PC-3 (cell line): ENCODE measurements around the gene MAK. TPM values are rescaled to one million over a fixed set of nuclear protein-coding genes. Genes with fewer than 3 reads are reported as not detected.

Source experiments
- ATAC-seq: fragments of 200-7000 bp; cut with Tn5 transposase; 2 replicates; pipeline ENCODE4 v1.9.1; 2020; ENCODE audit warnings: mild to moderate bottlenecking, moderate library complexity
- BruUV-seq: library from RNA; stranded (reverse); fragments of 400-500 nt; replicated peaks from 2 replicates; lab custom pipeline; 2021; lab: Mats Ljungman, UMichigan
- CTCF ChIA-PET: fragments of 300-600 bp; sonication (Branson Sonifier 250); formaldehyde crosslinking; loops from one replicate; lab custom pipeline; 2022; ENCODE audit warnings: antibody characterized with exemption; lab: Charles Lee
- POLR2A ChIA-PET: fragments of 300-600 bp; sonication (Branson Sonifier 250); formaldehyde crosslinking; loops from one replicate; lab custom pipeline; 2022; ENCODE audit warnings: antibody characterized with exemption; ENCODE audit not compliant: unreplicated experiment; lab: Charles Lee
- DNase-seq: peaks from one replicate; pipeline ENCODE4 v3.0.0-alpha.2; 2015
- H2AFZ ChIP-seq: fragments of 300-600 bp; sonication (generic); 2 replicates; pipeline ENCODE4 v1.6.0; 2016; ENCODE audit warnings: antibody characterized with exemption, low read length
- H3F3A ChIP-seq: fragments of 300-600 bp; sonication (generic); one replicate; pipeline ENCODE4 v1.6.0; 2017; ENCODE audit warnings: antibody characterized with exemption, low read length, control low read depth, mild to moderate bottlenecking; ENCODE audit not compliant: unreplicated experiment
- H3K27ac ChIP-seq: fragments of 300-600 bp; sonication (generic); 2 replicates; pipeline ENCODE4 v1.5.1; 2016; ENCODE audit warnings: mild to moderate bottlenecking, low read length
- H3K27me3 ChIP-seq: fragments of 300-600 bp; sonication (generic); 2 replicates; pipeline ENCODE4 v1.6.1; 2016; ENCODE audit warnings: low read length, mixed read lengths
- H3K36me3 ChIP-seq: fragments of 300-600 bp; sonication (generic); 2 replicates; pipeline ENCODE4 v1.6.1; 2016; ENCODE audit warnings: low read depth, mixed run types, low read length, mixed read lengths
- H3K4me1 ChIP-seq: fragments of 300-600 bp; sonication (generic); 2 replicates; pipeline ENCODE4 v1.5.1; 2016; ENCODE audit warnings: low read length; ENCODE audit not compliant: insufficient read depth
- H3K4me2 ChIP-seq: fragments of 300-600 bp; sonication (generic); 2 replicates; pipeline ENCODE4 v1.6.0; 2016; ENCODE audit warnings: low read length
- H3K4me3 ChIP-seq: fragments of 300-600 bp; sonication (generic); 2 replicates; pipeline ENCODE4 v1.5.1; 2016; ENCODE audit warnings: mild to moderate bottlenecking, low read length, mixed read lengths
- H3K79me2 ChIP-seq: fragments of 300-600 bp; sonication (generic); 2 replicates; pipeline ENCODE4 v1.6.1; 2017; ENCODE audit warnings: low read length, mixed read lengths
- H3K9ac ChIP-seq: fragments of 300-600 bp; sonication (generic); 2 replicates; pipeline ENCODE4 v1.6.0; 2016; ENCODE audit warnings: mild to moderate bottlenecking, low read length
- H3K9me2 ChIP-seq: fragments of 300-600 bp; sonication (generic); replicated peaks from 2 replicates; pipeline ENCODE4 v1.6.1; 2016; ENCODE audit warnings: mixed run types, low read length, mixed read lengths
- H3K9me3 ChIP-seq: fragments of 300-600 bp; sonication (generic); 2 replicates; pipeline ENCODE4 v1.6.1; 2016; ENCODE audit warnings: low read length, mixed read lengths
- H4K20me1 ChIP-seq: fragments of 300-600 bp; sonication (generic); 2 replicates; pipeline ENCODE4 v1.6.1; 2016; ENCODE audit warnings: low read length, mixed read lengths
- CTCF ChIP-seq: fragments of 300-600 bp; sonication (generic); conservative IDR thresholded peaks from 2 replicates; pipeline ENCODE4 v1.5.1; 2017; ENCODE audit warnings: antibody characterized with exemption, low read depth, mild to moderate bottlenecking, low read length
- EZH2 ChIP-seq: fragments of 300-600 bp; sonication (generic); IDR thresholded peaks from one replicate; pipeline ENCODE4 v1.6.1; 2017; ENCODE audit warnings: antibody characterized with exemption, mild to moderate bottlenecking, low read length; ENCODE audit not compliant: unreplicated experiment
- EZH2phosphoT487 ChIP-seq: fragments of 300-600 bp; sonication (generic); IDR thresholded peaks from 2 replicates; pipeline ENCODE4 v1.6.1; 2018; ENCODE audit warnings: mild to moderate bottlenecking, antibody characterized with exemption, low read length, borderline replicate concordance
- intact Hi-C: fragments of 100-400 bp; cut with micrococcal nuclease; formaldehyde crosslinking; loops from 2 replicates; pipeline ENCODE4 v1.9.0; 2023
- total RNA-seq: library from RNA; depleted of rRNA; stranded (reverse); fragments of >200 nt; gene quantifications from 2 replicates; pipeline ENCODE4 v1.2.3, GENCODE V29; 2014; rRNA removed

Gene MAK
- total RNA-seq, 1 experiment from 2014 or later, result 0.11 TPM

GRCh38 chr6:10713962-10714361 lies 124.4 kb downstream of the MAK start:
- H3K79me2 ChIP-seq, result no peaks in the 10 kb centered on the region
- intact Hi-C loops, result no loop called here
- ChIA-PET CTCF (no interaction called here), POLR2A (no interaction called here)
- ATAC-seq (no peak), DNase-seq (no peak)
- H3K9ac ChIP-seq, result no peak overlapping the region
- no peak overlapping the region for H3K27ac ChIP-seq
- no peak overlapping the region for H2AFZ ChIP-seq
- BruUV-seq, result no TSS peak
- H4K20me1 ChIP-seq, result no peaks in the 10 kb centered on the region
- no peaks in the 10 kb centered on the region for H3K4me1 ChIP-seq
- H3K27me3 ChIP-seq, result no peaks in the 10 kb centered on the region
- peaks cover 7% of the 10 kb centered on the region; the same call in 1 of the 2 replicates for H3K36me3 ChIP-seq
- no peaks in the 10 kb centered on the region for H3F3A ChIP-seq
- H3K9me2 ChIP-seq, result no peaks in the 10 kb centered on the region
- no peak overlapping the region for H3K4me3 ChIP-seq
- no peak overlapping the region for H3K4me2 ChIP-seq
- H3K9me3 ChIP-seq, result 0 out of 2 replicates have a peak, but pooled peaks cover 5% of the 10 kb centered on the region
- no peak for TF ChIP-seq EZH2
- TF ChIP-seq CTCF, result no peak
- no peak for TF ChIP-seq EZH2phosphoT487

Other genes with a start within 250 kb of the MAK start
- 0.80 TPM in 1 of 2 replicates, not detected in the other for gene C6orf52, start 143.9 kb downstream of the MAK start, total RNA-seq
- 32.8 and 34.0 TPM in 2 replicates for gene PAK1IP1, start 143.6 kb downstream of the MAK start, total RNA-seq
- gene TMEM14C, start 115.5 kb downstream of the MAK start, total RNA-seq, result 85.8 and 87.8 TPM in 2 replicates
- gene TMEM14B, start 90.7 kb downstream of the MAK start, total RNA-seq, result 93.8 and 115 TPM in 2 replicates
- gene GCM2, start 43.5 kb upstream of the MAK start, total RNA-seq, result not detected in 2 replicates
- 0.07 and 2.4 TPM in 2 replicates for gene SYCP2L, start 48.5 kb upstream of the MAK start, total RNA-seq
- gene ELOVL2, start 205.8 kb upstream of the MAK start, total RNA-seq, result 0.91 and 1.8 TPM in 2 replicates